GM19025 (cell line): ENCODE measurements around the gene PA2G4.

Experiments
- ATAC-seq: cut with Tn5 transposase; IDR thresholded peaks from one replicate; pipeline ENCODE4 v1.9.1; 2021; ENCODE audit warnings: mild to moderate bottlenecking, low read depth, moderate library complexity; ENCODE audit not compliant: unreplicated experiment

The PA2G4 gene

DNA sequence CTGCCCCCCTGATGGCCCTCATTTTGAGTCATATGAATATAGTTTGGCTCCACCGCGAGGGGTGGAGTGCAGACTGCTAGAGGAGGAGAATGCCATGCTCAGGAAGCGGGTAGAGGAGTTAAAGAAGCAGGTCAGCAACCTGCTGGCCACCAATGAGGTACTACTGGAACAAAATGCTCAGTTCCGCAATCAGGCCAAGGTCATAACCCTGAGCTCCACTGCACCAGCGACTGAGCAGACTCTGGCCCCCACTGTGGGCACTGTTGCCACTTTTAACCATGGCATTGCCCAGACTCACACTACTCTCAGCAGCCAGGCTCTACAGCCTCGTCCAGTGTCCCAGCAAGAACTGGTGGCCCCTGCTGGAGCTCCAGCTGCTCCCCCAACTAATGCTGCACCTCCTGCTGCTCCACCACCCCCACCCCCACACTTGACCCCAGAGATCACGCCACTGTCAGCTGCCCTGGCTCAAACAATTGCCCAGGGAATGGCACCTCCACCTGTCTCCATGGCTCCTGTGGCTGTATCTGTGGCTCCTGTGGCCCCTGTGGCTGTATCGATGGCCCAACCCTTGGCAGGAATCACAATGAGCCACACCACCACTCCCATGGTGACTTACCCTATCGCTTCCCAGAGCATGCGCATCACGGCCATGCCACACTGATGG lies 17.0 kb downstream of the PA2G4 start:
- ATAC-seq = no peak

DNA sequence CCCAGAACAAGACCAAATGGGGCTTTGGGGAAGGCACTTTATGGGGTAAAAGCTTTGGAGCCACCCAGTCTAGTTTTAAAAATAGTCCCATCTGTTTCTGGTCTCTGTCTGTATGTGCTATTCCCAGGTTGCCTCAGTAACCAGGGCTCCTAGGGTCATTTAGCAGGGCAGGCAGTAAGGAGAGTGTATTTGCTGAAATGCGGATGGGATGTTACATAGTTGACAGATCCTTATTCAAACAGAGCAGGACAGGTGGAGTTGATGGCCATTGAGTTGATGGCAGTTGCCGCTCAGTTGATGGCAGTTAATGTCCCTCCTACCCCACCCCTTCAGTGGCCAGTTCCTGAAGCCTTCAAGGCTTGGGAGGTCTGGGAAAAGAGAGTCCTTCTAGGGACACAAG lies 18.3 kb downstream of the PA2G4 start:
- ATAC-seq = no peak

GRCh38 chr12:56124133-56124532 lies 19.8 kb downstream of the PA2G4 start:
- no peak for ATAC-seq

DNA sequence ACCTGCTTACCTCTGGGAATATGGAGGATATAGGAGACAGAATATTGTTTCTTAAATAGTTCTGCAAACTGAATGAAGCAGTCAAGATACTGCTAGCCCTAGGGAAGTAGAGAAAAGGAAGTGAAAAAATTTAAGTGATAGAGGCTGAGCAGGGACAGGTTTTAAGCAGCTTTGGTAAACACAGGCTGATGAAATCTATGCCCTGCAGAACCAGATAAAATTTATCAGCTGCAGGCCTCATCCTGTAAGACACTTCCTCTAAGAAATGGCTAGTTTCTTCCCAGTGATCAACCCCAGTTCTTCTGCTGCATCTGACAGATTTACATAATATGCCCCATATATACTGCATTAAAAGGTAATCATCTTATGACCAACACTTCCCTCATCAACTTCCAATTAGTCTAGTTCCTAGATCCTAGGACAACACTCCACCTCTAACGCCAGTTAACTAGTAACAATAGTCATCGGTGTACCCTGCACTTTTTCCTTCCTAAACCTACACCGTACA lies 22.4 kb downstream of the PA2G4 start:
- ATAC-seq = no peak

- no peak for ATAC-seq
Observed at GRCh38 chr12:56127485-56127887, 23.1 kb downstream of the PA2G4 start.

DNA sequence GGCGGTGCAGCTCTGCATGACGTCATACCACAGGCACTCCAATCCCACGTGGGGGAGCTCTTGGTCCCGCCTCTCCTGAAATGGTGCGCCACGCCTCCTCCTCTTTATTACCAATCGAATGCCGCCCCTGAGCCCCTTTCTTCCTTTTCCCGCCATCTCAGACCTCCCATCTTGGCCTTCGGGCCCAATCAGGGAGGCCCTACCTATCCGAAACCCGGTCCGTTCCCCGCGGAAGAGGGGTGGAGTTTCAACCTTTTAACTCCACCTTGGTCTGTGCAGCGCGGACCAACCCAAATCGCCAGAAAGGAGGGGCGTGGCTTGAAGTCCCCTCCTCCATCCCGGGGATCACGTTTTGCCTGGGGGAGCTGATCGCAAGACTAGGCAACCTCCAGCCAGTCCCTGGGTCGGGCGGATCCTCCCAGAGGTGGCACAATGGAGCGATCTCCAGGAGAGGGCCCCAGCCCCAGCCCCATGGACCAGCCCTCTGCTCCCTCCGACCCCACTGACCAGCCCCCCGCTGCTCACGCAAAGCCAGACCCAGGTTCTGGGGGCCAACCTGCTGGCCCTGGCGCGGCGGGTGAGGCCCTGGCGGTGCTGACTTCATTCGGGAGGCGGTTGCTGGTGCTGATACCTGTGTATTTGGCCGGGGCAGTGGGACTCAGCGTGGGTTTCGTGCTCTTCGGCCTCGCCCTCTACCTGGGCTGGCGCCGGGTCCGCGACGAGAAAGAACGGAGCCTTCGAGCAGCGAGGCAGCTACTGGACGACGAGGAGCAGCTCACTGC lies 23.7 kb downstream of the PA2G4 start, which contains the start of gene ESYT1:
Gene ESYT1, plus strand, starts transcription at position 380 of the 782 bp plus-strand sequence. Its CDS starts 53 bp downstream, at position 433.
- peak; percentile 91 for ATAC-seq

DNA sequence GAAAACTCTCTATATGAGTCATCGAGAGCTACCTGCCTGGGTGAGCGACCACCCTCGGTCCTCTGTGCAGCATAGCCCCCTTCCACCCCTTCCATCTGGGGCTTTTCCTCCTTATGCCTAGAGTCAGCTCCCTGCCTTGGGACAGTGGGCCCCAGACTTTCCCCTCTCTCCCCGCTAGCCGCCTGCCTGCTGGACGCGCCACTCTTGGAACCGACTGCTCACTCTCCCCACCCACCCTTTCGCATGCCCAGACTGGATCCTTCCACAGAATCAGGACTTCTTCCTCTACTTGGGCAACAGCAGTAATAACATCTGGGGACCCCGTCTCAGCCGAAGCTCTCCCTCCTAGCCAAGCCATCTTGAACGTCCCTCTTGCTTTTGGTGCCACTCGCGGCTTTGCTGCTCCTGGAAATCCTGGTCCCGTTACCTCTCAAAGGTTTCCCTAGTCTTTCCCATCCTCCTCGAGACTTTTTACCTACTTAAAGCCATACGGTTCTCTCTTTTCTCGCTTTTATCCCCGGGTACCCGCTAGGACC lies 24.4 kb downstream of the PA2G4 start:
- ATAC-seq = no peak

GRCh38 chr12:56129206-56129941 lies 25.0 kb downstream of the PA2G4 start:
- ATAC-seq = peak; percentile 25

GRCh38 chr12:56129942-56130495 lies 25.7 kb downstream of the PA2G4 start:
- no peak for ATAC-seq

GRCh38 chr12:56130876-56131275 lies 26.5 kb downstream of the PA2G4 start:
- no peak for ATAC-seq

- ATAC-seq = no peak
Observed at GRCh38 chr12:56134897-56135296, 30.5 kb downstream of the PA2G4 start.

DNA sequence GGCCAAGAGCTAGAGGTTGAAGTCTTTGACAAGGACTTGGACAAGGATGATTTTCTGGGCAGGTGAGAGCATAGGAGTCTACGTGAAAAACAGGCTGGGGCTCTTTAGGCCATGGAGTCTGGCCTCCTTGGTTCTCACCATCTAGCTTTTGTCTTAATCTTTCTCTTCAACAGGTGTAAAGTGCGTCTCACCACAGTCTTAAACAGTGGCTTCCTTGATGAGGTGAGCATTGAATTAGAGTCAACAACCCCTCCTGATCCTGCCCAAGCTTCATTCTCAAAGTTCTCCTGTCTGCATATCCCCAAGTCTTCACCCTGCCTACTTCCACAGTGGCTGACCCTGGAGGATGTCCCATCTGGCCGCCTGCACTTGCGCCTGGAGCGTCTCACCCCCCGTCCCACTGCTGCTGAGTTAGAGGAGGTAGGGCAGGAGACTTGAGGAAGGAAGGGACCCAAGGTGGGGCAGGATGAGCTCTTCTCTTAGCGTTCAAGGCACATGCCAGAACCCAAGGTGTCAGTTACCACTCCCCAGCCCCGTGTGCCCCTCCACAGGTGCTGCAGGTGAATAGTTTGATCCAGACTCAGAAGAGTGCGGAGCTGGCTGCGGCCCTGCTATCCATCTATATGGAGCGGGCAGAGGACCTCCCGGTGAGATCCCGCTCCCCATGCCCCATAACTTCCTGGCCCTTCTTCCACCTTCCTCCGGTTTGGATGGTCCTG lies 33.7 kb downstream of the PA2G4 start:
- no peak for ATAC-seq

DNA sequence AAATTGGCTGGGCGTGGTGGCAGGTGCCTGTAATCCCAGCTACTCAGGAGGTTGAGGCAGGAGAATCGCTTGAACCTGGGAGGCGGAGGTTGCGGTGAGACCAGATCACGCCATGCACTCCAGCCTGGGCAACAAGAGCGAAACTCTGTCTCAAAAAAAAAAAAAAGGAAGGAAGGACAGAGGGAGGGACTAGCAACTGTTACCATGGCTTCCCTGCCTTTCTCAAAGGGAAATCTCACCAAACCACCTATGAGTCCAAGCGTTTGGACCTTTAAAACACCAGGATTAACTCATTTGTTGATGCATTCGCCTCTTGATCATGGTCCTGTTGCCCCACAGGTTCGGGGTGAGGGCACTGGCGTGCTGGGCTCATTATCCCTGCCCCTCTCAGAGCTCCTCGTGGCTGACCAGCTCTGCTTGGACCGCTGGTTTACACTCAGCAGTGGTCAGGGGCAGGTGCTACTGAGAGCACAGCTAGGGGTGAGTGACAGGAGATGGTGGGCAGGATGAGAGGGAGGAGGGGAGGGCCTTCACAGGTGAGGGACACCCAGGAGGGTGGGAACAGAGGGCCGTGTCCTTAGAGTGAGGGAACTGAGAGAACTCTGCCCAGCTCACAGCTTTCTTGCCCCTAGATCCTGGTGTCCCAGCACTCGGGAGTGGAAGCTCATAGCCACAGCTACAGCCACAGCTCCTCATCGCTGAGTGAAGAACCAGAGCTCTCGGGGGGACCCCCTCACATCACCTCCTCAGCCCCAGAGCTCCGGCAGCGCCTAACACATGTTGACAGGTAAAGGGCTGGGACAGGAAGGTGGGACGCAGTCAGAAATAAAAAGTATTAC lies 37.8 kb downstream of the PA2G4 start:
- no peak for ATAC-seq

- no peak for ATAC-seq
Observed at GRCh38 chr12:56143217-56143616, 38.9 kb downstream of the PA2G4 start.

DNA sequence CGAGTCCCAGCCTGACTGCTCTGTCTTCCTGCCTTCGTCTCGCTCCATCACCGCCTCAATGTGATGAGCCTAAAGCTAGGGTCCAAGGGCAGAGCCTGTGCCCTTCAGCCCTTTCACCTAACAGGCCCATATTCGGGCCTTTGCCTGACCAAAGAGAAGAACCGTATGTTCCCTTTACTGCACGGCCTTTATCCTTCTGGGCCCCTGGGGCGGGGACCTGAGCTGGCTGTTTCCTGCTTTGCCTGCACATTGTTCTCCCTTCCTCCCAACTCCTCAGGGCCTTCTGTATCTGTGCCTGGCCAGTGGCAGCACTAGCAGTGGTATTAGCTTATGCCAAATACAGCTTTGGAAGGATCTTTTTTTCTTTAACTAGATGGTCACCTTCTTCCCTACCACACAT lies 39.5 kb downstream of the PA2G4 start:
- ATAC-seq = no peak

- no peak for ATAC-seq
Observed at GRCh38 chr12:56145217-56145616, 40.9 kb downstream of the PA2G4 start.

- no peak for ATAC-seq
Observed at GRCh38 chr12:56146492-56147460, 42.4 kb downstream of the PA2G4 start.

- no peak for ATAC-seq
Observed at GRCh38 chr12:56150563-56150962, 46.2 kb downstream of the PA2G4 start.
